Ascending aorta (tissue), 2 donors: ENCODE data around the gene OR2L3. TPM values are rescaled to one million over a fixed set of nuclear protein-coding genes. Genes with fewer than 3 reads are reported as not detected.
"Not testable (repeated sequence)": the region's sequence is repeated elsewhere in the genome, so short reads cannot be mapped to it uniquely, and the experiment has no call there.

Experiments used
- DNase-seq, 2 donors: peaks; one replicate each; pipeline ENCODE4 v3.0.0-alpha.2; 2019; ENCODE audit warnings: low spot score in 2 of 2
- H3K27ac ChIP-seq, 2 donors: fragments of 200-600 bp; sonication (generic); one replicate each; pipeline ENCODE4 v1.5.1; 2016 to 2017; ENCODE audit warnings: mild to moderate bottlenecking in 1 of 2
- H3K27me3 ChIP-seq: fragments of 200-600 bp; sonication (generic); one replicate; pipeline ENCODE4 v1.5.1; 2017
- H3K36me3 ChIP-seq, 2 donors: fragments of 200-600 bp; sonication (generic); one replicate each; pipeline ENCODE4 v1.5.1; 2016
- H3K4me1 ChIP-seq, 2 donors: fragments of 200-600 bp; sonication (generic); one replicate each; pipeline ENCODE4 v1.5.1; 2016 to 2017; ENCODE audit warnings: mild to moderate bottlenecking in 1 of 2
- H3K4me3 ChIP-seq, 2 donors: fragments of 200-600 bp; sonication (generic); one replicate each; pipeline ENCODE4 v1.5.1; 2016 to 2017; ENCODE audit warnings: mild to moderate bottlenecking in 1 of 2
- H3K9me3 ChIP-seq, 2 donors: fragments of 200-600 bp; sonication (generic); one replicate each; pipeline ENCODE4 v1.5.1; 2016
- intact Hi-C: fragments of 100-400 bp; cut with DNase I; formaldehyde crosslinking; loops from one replicate; pipeline ENCODE4 v1.15.1; 2023
- total RNA-seq: library from RNA; depleted of rRNA; stranded (reverse); fragments of >200 nt; gene quantifications from one replicate; pipeline ENCODE4 v1.1.0, GENCODE V29; 2016
- TF ChIP-seq, protein P1 (sequence below), 3 experiments: fragments of 200-600 bp in 2 of 3; fragments of 450-650 bp in 1 of 3; sonication (generic) in 2 of 3; IDR thresholded peaks; one replicate each; pipeline ENCODE4 v1.5.1; 2016 to 2019; ENCODE audit warnings: antibody characterized with exemption in 3 of 3, mild to moderate bottlenecking in 1 of 3, moderate library complexity in 1 of 3

OR2L3 gene
- total RNA-seq, 1 donor from 2014 or later = not detected

DNA sequence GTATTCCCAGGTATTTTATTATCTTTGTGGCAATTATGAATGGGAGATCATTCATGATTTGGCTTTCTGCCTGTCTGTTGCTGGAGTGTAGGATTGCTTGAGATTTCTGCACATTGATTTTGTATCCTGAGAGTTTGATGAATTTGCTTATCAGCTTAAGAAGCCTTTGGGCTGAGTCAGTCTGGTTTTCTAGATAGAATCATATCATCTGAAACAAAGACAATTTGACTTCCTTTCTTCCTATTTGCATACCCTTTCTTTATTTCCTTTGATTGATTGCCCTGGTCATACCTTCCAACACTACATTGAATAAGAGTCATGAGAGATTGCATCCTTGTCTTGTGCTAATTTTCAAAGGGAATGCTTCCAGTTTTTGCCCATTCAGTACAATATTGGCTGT is 8.0 kb downstream of the OR2L3 start:
- H3K9me3 ChIP-seq = no peaks in the 10 kb centered on the region
- no peaks in the 10 kb centered on the region for H3K4me1 ChIP-seq
- no peaks in the 10 kb centered on the region for H3K36me3 ChIP-seq
- intact Hi-C loops = no loop called here
- H3K4me3 ChIP-seq = no peak overlapping the region
- TF ChIP-seq, protein P1, sequence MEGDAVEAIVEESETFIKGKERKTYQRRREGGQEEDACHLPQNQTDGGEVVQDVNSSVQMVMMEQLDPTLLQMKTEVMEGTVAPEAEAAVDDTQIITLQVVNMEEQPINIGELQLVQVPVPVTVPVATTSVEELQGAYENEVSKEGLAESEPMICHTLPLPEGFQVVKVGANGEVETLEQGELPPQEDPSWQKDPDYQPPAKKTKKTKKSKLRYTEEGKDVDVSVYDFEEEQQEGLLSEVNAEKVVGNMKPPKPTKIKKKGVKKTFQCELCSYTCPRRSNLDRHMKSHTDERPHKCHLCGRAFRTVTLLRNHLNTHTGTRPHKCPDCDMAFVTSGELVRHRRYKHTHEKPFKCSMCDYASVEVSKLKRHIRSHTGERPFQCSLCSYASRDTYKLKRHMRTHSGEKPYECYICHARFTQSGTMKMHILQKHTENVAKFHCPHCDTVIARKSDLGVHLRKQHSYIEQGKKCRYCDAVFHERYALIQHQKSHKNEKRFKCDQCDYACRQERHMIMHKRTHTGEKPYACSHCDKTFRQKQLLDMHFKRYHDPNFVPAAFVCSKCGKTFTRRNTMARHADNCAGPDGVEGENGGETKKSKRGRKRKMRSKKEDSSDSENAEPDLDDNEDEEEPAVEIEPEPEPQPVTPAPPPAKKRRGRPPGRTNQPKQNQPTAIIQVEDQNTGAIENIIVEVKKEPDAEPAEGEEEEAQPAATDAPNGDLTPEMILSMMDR (IDR thresholded peaks at IDR 0.05) = no peak
- DNase-seq = no peak
- no peaks in the 10 kb centered on the region for H3K27me3 ChIP-seq
- H3K27ac ChIP-seq = no peak overlapping the region

DNA sequence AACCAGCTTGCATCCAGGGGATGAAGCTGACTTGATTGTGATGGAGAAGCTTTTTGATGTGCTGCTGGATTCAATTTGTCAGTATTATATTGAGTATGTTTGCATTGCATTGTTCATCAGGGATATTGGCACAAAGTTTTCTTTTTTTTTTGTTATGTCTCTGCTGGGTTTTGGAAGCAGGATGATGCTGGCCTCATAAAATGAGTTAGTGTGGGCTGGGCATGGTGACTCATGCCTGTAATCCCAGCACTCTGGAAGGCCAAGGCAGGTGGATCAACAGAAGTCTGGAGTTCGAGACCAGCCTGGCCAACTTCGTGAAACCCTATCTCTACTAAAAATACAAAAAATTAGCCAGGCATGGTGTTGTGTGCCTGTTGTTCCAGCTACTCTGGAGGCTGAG is 8.6 kb downstream of the OR2L3 start:
- Histone ChIP-seq H3K27ac (no peak overlapping the region), H3K27me3 (no peaks in the 10 kb centered on the region), H3K9me3 (no peaks in the 10 kb centered on the region), H3K4me1 (no peaks in the 10 kb centered on the region), H3K36me3 (no peaks in the 10 kb centered on the region), H3K4me3 (no peak overlapping the region)
- intact Hi-C loops = no loop called here
- no peak for DNase-seq
- TF ChIP-seq, protein P1 (IDR thresholded peaks at IDR 0.05) = no peak

DNA sequence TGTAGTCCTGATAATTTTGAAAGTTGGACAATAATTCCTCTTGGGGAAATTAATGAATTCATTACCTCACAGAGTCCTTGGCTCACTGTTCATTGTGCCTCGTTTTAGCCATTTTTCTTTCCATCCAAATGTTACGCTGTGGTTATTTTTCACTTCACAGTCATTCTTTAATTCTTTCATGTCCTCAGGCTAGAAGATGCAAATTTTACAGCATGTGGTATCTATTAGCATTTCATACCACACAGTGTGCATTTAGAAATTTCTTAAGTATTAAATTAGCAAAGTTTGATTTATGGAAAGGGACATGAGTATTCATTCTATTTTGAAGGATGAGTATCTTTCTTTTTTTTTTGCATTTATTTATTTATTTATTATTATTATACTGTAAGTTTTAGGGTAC is 18.4 kb downstream of the OR2L3 start:
- no peaks in the 10 kb centered on the region for H3K9me3 ChIP-seq
- intact Hi-C loops = no loop called here
- no peaks in the 10 kb centered on the region for H3K36me3 ChIP-seq
- H3K27me3 ChIP-seq = no peaks in the 10 kb centered on the region
- TF ChIP-seq, protein P1 (IDR thresholded peaks at IDR 0.05) = no peak
- H3K4me3 ChIP-seq = no peak overlapping the region
- DNase-seq = no peak
- H3K4me1 ChIP-seq = no peaks in the 10 kb centered on the region
- no peak overlapping the region for H3K27ac ChIP-seq

DNA sequence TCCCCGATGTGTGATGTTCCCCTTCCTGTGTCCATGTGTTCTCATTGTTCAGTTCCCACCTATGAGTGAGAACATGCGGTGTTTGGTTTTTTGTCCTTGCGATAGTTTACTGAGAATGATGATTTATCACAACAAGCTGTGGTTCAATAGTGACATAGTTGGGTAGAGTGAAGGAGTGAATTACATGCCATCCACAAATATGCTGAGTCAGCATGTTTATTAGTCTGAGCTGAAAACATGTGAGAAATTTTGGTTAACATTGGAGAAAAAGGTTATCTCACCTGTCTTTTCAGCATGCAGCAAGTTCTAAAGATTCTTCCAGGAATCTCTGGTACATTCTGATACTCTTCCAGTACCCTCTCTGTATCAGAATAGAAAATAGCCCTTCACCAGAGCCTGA is 19.0 kb downstream of the OR2L3 start:
- intact Hi-C loops = no loop called here
- DNase-seq = no peak
- TF ChIP-seq, protein P1 (IDR thresholded peaks at IDR 0.05) = no peak
- no peaks in the 10 kb centered on the region for H3K36me3 ChIP-seq
- no peaks in the 10 kb centered on the region for H3K27me3 ChIP-seq
- H3K4me1 ChIP-seq = no peaks in the 10 kb centered on the region
- no peak overlapping the region for H3K4me3 ChIP-seq
- no peak overlapping the region for H3K27ac ChIP-seq
- no peaks in the 10 kb centered on the region for H3K9me3 ChIP-seq

DNA sequence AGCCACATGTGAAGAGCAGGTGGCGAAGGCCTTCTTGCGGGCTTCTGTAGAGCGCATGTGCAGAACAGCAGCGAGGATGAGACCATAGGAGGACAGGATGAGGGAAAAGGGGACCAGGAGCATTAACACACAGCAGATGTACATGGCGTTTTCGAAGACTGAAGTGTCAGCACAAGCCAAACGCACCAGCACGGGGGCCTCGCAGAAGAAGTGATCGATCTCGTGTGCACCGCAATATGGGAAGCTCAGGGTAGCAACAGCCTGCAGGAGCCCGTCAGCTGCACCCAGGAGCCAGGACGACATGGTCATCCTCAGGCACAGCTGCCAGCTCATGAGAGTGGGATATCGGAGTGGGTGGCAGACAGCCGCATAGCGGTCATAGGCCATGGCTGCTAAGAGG is 37.2 kb downstream of the OR2L3 start:
- H3K9me3 ChIP-seq, H3K36me3 ChIP-seq, intact Hi-C loops, DNase-seq, H3K4me3 ChIP-seq, H3K27ac ChIP-seq, H3K27me3 ChIP-seq, H3K4me1 ChIP-seq: not testable (repeated sequence)

DNA sequence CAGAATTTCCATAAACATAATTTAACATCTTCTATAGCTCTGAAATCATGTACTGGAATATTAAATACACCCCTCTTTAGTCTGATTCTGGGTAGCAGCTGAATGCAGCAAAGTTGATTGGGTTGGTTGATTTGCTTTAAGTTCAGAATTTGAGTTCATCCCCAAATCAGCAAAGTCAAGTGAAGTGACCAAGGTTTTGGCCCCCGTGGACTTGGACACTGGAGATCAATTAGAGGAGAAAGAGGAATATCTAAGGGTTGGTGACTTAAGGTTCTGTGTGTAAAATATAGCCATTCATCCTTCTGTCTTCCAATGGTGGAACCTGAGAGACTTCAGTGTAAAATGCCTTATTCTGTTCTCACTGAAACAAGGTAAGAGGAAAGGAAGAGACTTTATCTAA is 48.2 kb downstream of the OR2L3 start, which contains the start of gene OR2L13:
Gene OR2L13 (plus strand): TSS at position 301 of the 400 bp plus-strand sequence. CDS start 4,192 bp downstream, outside the sequence.
- no peak within 1 kb of the TSS for H3K27ac ChIP-seq
- no peak for DNase-seq
- TF ChIP-seq, protein P1 (IDR thresholded peaks at IDR 0.05) = no peak
- H3K4me3 ChIP-seq = no peak within 1 kb of the TSS
- no peaks in the 10 kb centered on the region for H3K4me1 ChIP-seq
- H3K36me3 ChIP-seq = no peaks in the 10 kb centered on the region
- H3K9me3 ChIP-seq = no peaks in the 10 kb centered on the region
- no peaks in the 10 kb centered on the region for H3K27me3 ChIP-seq
- intact Hi-C loops = no loop called here
